Stimulated activated CD4-positive, alpha-beta T cell treated with anti-CD3 and anti-CD28 coated beads, Interleukin-4, amount 100 ng/mL, for 1 hour (primary cell): Measurements from ENCODE around the gene OLR1.
"Not testable (repeated sequence)": the region's sequence is repeated elsewhere in the genome, so short reads cannot be mapped to it uniquely, and the experiment has no call there.

Experiments used
- DNase-seq: peaks from one replicate; pipeline ENCODE4 v3.0.0-alpha.2; 2020

The OLR1 gene

DNA sequence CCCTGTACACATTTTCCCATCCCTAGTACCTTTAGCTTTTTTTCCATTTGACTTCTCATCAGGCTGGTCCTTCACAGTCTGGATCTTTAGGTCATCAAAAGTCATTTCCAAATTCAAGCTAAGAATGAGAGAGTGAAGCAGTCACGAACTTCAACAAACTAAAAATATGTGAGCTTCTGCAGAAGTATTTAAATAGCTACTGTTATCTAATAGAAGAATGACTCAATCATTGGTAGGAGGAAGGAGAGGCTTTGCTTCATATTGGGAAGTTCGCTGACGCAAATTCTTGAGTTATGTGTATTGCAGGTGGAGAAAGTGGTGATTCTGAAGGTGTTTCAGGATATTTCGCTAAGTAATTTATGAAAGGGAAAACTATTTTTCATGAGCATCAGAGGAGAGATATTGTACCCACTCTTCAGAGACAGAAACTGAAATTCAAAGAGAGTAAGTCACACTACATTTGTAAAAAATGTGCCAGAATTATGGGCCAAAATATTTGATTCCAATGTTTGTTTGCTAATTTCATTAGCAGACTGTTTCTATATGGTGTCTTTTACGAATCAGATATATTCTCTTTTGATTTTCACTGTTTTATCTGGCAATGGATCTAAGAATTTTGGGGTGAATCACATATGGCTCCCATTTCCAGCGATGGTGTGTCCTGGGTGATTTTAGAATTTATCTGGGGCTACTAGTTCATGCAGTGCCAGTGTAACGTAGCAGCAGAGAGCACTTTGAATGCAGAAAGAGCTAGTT is at the start of gene OLR1:
OLR1 (minus strand) TSS at position 160 of the 756 bp plus-strand sequence; CDS start at position 105, 55 bp downstream.
- DNase-seq: no peak

DNA sequence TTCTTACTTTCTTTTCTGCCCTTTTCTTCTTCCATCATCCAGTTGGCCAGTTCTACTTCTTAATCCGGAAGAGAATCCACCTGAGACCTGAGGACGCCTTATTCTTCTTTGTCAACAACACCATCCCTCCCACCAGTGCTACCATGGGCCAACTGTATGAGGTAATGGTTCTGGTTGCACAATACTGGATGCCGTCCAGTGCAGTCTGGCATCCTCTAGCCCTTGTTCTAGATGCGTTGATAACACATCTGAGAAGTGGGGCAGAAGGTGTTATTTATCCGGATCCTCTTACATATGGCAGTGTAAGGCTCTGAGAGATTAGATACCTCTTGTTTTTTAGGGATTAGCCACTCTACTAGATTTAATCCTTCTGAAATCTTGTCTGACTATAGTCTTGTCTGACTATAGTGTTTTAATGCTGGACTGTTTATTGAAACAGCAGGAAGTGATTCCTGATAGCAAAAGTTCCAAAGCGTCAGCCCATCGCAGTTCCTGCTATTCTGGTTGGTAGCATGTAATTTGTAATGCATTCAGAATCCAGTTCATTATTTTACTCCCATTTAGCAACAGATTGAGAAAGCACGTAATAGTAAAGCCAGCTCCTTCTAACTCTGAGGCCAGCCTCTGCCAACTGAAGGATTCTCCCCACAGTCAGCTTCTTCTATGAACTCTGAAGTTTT is 48.6 kb upstream of the OLR1 start:
- no peak for DNase-seq

DNA sequence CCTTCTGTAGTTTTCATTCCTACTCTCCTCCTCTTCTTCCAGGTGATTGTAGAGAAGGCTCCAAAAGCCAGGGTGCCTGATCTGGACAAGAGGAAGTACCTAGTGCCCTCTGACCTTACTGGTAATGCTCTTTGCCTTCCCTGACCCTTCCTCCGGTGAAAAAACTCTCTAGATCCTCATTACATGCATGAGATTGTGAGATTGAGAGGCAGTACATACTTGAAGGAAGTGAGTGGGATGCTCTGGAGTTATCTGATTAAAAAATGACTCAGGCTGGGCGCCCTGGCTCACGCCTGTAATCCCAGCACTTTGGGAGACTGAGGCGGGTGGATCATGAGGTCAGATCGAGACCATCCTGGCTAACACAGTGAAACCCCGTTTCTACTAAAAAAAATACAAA is 46.1 kb upstream of the OLR1 start:
- no peak for DNase-seq

DNA sequence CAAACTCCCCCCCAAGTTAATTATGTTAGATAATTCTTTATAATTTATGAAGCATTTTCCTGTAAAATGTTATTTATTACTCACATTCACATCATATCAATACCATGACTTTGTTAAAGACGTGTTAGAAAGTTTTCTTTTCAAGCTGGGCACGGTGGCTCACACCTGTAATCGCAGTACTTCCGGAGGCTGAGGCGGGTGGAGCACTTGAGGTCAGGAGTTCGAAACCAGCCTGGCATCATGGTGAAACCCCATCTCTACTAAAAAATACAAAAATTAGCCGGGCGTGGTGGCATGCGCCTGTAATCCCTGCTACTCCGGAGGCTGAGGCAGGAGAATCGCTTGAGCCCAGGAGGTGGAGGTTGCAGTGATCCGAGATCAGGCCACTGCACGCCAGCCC is 44.0 kb upstream of the OLR1 start:
- DNase-seq: not testable (repeated sequence)

DNA sequence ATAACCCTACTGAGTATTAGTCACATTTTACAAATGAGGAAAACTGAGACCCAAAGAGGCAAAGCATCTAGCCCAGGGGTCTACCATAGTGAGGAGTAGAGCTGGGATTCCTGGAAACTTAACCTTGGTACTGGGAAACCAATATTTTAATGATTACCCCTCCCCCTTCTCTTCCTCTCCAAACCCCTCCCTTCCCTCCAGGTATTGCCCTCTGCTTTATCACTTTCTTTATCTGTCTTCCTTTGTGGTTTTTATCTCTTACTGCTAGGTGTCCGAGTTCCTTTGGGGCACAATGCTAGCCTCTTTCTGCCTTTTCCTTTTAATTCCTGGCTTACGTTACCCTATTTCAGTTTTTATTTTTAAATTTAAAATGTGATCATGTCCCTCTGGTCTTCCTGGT is 43.5 kb upstream of the OLR1 start:
- no peak for DNase-seq

DNA sequence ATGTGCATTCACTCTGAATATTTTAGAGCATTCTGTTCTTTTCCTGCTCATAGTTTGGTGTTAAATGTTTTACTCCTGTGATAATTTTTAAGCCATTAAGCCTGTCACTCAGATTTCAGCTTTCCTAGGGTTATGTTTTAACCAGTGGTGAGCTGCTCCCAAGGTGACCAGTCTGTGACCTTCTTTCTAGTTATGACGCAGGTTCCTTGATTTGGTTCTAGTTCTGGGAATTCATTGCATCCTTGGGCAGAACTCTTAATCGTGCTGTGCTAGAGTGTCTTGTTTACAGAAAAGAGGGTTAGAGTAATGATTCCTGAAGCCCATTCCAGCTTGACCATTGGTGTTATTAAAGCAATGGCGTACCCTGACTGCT is 42.9 kb upstream of the OLR1 start:
- DNase-seq: no peak

DNA sequence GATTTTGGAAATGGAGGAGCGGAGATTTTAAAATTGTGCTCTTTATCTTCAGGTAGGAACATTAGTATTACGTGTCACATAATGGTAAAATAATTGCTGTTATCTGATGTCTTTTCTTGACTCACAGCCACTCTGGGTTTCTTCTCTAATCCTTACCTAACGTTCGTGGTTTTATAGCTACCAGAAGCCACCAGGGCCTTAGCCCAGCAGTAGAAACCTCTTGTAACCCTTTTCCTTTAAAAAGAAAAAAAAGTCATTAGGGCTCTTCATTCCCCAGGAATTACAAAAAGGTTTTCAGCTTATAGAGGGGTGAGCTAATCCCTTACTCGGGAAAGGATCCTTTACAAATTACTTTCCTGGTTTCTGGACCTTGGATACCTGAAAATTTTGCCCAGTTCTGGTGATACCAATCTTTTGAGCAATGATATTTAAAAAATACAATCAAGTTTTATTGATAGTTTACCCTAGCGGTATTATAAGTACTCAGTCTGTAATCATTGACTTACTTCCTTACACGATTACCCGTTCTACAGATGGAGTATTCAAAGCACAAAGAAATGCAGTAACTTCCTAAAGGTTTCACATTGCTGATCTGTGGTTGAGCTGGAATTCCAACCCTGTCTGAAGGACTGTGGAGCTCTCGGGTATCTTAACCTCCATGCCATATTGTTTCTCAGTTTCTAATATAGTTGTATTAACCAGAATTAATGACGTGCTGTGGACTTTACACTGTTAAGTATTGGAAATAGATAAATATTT is 42.4 kb upstream of the OLR1 start:
- no peak for DNase-seq

DNA sequence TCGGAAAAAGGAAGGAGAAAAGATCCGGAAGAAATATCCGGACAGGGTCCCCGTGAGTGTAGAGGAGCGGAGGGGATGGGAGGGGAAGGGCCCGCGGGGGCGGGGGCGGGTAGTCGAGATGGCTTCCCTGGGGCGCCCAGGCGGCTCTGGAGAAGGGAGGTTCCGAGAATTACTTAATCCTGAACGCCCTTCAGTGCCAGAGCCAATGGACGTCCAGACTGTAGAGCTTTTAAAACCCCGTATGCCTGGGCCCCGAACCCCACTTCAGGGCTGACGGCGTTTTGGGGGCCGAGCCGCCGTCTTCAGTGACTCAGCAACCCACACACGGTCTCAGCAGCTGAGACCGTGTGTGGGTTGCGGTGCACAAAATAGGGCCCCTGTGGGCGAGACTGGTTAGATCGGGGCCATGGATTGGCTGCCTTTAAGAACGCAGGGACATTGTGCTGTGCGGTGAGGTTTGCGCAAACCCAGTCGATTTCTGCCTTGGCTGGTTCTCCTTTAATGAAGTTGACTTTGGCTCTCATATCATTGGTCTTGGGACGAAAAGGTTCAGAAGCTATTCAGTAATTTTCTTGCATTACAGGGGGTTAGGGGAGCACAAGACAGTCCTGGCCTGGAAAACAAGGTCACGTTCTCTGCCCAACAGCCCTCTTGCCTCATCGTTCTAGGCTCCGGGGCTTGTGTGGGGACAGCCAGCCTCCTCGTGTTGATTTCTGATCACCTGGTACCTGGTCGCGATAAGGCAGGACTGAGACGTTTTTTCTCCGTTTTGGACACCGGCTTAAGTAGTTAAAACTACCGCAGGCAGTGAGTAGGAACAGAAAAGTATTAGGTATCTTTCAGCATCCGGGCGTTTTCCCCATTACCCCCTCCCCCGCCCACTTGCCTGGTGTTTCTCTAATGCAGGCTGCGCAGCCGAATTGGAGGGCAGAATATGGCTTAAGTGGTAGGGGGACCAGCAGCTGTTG is 41.5 kb upstream of the OLR1 start:
- peak; percentile 71 for DNase-seq

DNA sequence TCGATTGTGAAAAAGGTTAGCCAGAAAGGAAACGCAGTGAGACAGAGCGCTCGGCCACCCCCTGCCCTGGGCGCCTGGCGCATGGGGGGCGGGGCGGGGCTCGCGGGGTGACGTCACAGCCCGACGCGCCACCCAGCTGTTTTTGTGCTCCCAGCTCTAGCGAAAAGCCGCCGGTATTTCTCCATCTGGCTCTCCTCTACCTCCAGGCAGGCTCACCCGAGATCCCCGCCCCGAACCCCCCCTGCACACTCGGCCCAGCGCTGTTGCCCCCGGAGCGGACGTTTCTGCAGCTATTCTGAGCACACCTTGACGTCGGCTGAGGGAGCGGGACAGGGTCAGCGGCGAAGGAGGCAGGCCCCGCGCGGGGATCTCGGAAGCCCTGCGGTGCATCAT is 40.8 kb upstream of the OLR1 start, which contains the start of gene GABARAPL1:
GABARAPL1 (plus strand) TSS at position 139 of the 393 bp plus-strand sequence; CDS start at position 392, 253 bp downstream.
- peak; percentile 75 for DNase-seq

DNA sequence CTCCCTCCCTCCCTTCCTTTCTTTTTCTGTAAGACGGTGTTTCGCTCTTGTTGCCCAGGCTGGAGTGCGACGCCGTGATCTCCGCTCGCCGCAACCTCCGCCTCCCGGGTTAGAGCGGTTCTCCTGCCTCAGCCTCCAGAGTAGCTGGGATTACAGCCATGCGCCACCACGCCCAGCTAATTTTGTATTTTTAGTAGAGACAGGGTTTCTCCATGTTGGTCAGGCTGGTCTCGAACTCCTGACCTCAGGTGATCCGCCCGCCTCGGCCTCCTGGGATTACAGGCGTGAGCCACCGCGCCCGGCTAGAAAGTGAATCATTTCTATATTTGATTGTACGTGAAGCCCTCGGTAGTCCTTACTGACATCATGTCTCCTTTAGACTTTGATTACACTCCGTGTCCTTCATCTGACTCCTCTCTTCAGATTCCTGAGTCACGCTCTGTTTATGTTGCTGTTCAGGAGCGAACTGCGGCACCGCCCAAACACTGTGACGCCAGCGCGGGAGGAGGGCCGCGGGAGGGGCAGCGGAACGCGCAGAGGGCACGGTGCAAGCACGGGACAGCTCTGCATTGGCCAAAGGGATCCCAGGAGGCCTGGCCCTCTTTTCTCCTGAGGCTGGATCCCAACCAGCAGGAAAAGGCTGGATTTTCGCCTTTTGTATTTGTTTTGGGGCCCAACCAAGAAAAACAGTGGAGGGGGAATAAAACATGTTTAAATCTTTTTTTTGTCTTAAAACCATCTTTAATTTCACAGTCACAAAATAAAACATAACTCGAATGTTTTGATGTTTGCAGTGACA is 40.2 kb upstream of the OLR1 start:
- peak; percentile 86 for DNase-seq

DNA sequence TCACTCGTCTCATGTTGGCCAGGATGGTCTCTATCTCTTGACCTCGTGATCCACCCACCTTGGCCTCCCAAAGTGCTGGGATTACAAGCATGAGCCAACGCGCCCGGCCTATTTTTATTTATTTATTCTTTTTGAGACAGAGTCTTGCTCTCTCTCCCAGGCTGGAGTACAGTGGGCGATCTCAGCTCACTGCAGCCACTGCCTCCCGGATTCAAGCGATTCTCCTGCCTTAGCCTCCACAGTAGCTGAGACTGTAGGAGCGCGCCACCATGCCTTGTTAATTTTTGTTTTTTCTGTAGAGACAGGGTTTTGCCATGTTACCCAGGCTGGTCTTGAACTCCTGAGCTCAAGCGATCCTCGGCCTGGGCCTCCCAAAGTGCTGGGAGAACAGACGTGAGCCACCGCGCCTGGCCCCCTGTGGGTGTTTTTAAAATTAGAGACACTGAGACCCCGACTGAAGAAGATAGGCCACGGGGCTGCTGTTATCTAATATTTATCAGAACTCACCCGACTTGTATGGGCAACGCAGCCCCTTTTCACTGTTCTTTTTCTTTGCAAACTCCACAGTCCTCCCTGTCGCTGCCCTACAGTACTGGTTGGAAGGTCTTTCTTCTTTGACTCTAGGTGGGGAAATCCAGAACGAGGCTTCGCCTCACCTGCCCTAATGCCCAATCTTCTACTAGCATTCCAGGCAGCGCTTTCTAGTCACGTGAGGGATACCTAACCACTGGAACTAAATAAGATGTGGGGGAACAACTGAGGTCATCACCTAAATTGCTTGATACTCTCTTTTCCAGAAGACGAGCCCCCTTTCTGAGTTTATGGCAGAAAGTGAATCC is 39.4 kb upstream of the OLR1 start:
- no peak for DNase-seq

DNA sequence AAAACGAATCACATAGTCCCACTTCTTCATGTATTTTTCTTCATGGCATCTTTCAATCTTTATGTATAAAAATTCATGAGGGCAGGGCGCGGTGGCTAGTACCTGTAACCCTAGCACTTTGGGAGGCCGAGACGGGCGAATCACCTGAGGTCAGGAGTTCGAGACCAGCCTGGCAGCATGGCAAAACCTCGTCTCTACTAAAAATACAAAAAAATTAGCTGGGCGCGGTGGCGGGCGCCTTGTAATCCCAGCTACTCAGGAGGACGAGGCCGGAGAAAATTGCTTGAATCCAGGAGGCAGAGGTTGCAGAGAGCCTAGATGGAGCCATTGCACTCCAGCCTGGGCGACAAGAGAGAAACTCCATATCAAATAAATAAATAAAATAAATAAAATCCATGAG is 38.3 kb upstream of the OLR1 start:
- DNase-seq: no peak

DNA sequence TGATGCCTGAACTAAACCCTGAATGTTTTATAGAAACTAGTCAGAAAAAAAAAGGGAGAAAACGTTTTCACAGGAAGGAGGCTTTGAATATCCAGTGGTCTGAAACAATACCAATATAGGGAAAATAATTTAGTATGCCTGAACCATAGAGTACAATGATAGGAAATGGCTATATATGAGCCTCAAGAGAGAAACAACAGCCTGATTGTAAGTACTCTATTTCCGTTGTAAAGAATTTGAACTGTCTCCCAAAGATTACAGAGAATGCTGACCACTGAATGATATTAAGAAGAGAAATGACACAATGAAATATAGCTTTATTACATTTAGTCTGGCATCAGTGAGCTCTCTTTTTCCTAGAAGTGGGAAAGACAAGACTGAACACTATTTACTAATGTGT is 35.2 kb upstream of the OLR1 start:
- DNase-seq: no peak

DNA sequence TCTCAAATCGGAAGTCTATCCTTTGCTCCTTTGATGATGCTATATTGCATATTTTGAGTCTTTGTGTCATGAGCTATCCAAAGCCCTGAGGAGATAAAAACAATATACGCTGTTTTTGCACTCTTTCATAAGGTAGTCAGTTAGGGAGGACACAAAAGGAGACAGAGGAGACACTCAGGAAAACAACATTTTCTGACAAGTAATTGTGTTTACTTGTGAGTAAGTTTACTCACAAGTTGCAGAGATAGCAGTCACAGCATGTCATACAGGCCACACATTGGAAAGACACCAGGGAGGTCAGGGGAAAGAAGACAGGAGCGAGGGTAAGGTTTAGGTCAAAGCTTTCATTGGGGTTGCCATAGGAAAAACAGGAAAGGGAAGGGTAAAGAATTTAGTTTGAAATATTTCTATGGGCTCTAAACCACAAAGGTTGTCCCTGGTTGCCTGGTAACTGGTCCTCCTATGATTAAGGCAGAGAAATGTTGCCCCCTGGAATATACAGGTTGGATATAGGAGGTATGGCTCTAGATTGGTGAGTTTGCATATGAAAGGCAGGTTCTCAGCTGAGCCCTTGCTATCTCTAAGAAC is 33.4 kb upstream of the OLR1 start:
- DNase-seq: no peak

DNA sequence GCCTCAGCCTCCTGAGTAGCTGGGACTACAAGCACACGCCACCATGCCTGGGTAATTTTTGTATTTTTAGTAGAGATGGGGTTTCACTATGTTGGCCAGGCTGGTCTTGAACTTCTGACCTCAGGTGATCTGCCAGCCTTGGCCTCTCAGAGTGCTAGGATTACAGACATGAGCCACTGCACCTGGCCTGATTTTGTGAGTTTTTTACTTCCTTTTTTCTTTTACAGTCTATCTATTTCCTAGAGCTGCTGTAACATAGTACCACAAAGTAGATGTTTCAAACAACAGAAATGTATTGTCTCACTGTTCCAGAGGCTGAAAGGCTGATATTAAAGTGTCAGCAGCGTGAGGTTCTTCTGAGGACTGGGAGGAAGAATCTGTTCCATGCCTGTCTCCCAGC is 32.6 kb upstream of the OLR1 start:
- not testable (repeated sequence) for DNase-seq

DNA sequence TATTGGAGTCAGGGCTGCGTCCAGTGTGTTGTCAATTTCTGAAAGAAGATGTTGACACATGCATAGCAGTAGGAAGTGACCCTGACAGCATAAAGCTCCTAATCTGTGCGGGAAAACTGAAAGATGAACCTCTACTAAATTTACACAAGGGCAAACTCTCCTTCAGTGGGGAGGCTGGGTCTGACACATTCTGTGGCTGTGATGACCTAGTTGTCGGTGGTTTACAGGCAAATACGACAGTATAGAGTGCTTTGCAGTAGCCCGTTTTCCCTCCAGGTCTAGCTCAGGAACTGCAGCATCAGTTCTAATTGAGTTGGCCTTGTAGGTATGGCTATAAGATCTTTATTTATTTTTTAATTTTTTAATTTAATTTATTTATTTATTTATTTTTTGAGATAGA is 25.9 kb upstream of the OLR1 start:
- DNase-seq: no peak

DNA sequence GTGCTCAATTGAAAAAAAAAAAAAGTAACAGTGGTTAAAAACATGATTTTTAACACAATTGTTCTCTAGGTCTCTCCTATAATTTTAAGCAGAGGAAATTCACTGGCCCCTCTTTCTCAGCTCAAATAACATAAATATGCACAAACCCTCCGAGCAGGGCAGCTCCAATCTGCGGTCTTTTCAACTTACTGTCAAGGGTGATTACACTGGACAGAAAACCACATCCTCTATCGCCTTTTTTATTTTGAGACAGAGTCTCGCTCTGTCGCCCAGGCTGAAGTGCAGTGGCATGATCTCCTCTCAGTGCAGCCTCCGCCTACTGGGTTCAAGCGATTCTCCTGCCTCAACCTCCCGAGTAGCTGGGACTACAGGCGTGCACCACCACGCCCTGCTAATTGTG is 24.3 kb upstream of the OLR1 start:
- DNase-seq: no peak

DNA sequence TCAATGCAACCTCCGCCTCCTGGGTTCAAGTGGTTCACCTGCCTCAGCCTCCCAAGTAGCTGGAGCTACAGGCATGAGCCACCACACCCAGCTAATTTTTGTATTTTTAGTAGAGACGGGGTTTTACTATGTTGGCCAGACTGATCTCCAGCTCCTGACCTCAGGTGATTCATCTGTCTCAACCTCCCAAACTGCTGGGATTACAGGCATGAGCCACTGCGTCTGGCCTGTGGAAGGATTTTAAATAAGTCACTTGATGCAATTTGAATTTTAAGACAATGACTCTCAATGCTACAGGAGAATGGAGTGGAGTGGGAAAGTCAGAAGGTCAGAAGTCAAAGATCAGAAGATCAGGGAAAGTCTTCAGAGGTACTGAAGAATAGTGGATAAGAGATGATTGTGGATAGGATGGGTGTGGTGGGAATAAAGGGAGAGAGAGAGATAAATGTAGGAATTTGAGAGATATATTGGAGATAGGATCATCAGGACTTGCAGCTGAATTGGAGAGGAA is 22.3 kb upstream of the OLR1 start:
- no peak for DNase-seq

DNA sequence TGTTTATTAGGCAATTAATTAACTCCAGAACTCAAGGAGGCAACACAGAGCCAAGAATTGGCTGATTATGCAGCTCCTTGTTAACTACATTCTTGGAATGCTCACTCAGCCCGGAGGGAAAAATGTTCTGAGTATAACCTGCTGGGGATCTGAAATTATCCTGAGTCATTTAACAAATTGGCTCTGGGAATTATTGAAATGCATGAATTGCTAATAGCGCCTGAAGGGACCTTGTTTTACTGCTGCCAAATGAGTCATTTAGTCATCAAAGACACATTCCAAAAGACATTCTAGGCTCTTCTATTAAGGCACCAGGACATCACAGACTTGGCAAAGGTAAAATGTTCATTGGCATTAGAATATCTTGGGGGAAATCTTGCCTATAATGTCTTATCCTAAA is 19.9 kb upstream of the OLR1 start:
- DNase-seq: no peak
